HFFc6 (cell line): ENCODE results near the gene NTN1. TPM values are rescaled to one million over a fixed set of nuclear protein-coding genes. Genes with fewer than 3 reads are reported as not detected.

Experiments used
- DNase-seq: peaks from one replicate; pipeline ENCODE4 v3.0.0-alpha.2; 2018
- H3K27ac Mint-ChIP-seq: 2 replicates; pipeline ENCODE4 v1.8.0; 2020; ENCODE audit warnings: mild to moderate bottlenecking, mixed read lengths
- H3K27me3 Mint-ChIP-seq: 2 replicates; pipeline ENCODE4 v1.8.0; 2021; ENCODE audit warnings: mild to moderate bottlenecking, moderate library complexity, mixed read lengths; ENCODE audit not compliant: insufficient read depth
- H3K36me3 Mint-ChIP-seq: 2 replicates; pipeline ENCODE4 v1.8.0; 2021; ENCODE audit warnings: low read depth, mixed read lengths
- H3K4me1 Mint-ChIP-seq: 2 replicates; pipeline ENCODE4 v1.8.0; 2020; ENCODE audit warnings: low read depth, mixed read lengths
- H3K4me3 Mint-ChIP-seq: 2 replicates; pipeline ENCODE4 v1.8.0; 2020; ENCODE audit warnings: mild to moderate bottlenecking, moderate library complexity, mixed read lengths
- H3K9me3 Mint-ChIP-seq: 2 replicates; pipeline ENCODE4 v1.8.0; 2020; ENCODE audit warnings: mild to moderate bottlenecking, mixed read lengths
- CTCF ChIP-seq: fragments of 200-600 bp; sonication (generic); IDR thresholded peaks from 2 replicates; pipeline ENCODE4 v1.5.0; 2021; ENCODE audit warnings: antibody characterized with exemption, mild to moderate bottlenecking
- total RNA-seq, 6 experiments: library from RNA; stranded (reverse); fragmentation: NEBNext Ultra II Directional; extraction: Animal tissue kit (Norgen Biotek cat#: 25700); gene quantifications; 2 replicates in 1 of 6; 3 replicates in 5 of 6; pipeline ENCODE4 v1.2.3, GENCODE V29; 2021

The NTN1 gene
- total RNA-seq, 6 experiments from 2014 or later: not detected

DNA sequence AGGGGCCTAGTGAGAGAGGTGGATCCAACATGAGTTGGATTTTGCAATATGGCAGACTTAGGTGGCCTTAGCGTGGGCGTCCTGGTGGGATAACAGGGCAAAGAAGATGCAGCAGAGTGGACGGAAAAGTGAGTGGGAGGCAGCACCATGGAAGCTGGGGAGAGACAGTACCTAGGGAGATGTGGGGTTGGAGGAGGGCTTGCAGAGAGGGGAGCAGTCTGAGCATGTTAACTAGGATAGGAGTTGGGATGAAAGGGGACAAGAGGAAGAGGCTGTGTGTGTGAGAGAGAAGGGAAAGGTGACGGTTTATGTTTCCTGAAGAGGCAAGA is 120.1 kb downstream of the NTN1 start:
- Mint-ChIP-seq H3K27ac (no peak overlapping the region), H3K9me3 (peaks cover 14% of the 10 kb centered on the region; the same call in 1 of the 2 replicates), H3K4me1 (no peaks in the 10 kb centered on the region), H3K4me3 (no peak overlapping the region), H3K27me3 (peaks cover 6% of the 10 kb centered on the region), H3K36me3 (no peaks in the 10 kb centered on the region)
- TF ChIP-seq CTCF: no peak
- DNase-seq: no peak

DNA sequence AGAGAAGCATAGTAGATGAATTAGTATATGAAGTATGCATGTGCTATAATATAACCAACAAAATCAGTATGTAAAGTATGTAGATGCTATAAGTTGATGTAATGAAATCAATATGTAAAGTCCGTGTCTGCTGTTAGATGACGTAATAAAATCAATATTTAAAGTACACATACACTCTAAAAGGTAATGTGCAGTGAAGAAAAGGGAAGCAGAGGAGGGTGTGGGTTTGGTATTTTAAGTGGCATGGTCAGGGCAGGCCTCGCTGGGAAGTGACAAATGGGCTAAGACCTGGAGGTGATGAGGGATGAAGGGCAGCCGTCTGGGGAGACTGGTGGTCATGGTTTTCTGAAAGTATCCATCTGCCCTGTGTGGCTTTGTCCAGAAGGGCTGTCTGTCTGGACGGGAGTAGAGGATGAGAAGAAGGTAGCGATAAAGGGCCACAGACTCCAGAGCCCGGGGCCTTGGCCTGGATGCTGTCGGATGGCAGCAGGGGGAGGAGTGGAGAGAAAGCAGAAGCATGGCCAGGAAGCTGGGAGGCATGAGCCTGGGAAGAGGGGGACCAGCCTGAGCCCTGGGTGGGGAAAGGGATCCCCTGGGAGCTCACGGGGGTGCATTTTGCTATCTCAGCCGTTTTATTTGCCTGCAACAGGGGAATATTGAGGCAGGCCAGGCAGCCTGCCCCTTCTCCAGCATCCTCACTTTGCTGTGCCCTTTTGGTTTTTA is 121.6 kb downstream of the NTN1 start:
- DNase-seq: no peak
- peaks cover 8% of the 10 kb centered on the region for H3K9me3 Mint-ChIP-seq
- H3K36me3 Mint-ChIP-seq: 0 out of 2 replicates have a peak, but pooled peaks cover 2% of the 10 kb centered on the region

GRCh38 chr17:9144502-9145249 is 123.4 kb downstream of the NTN1 start:
- Mint-ChIP-seq H3K4me1 (no peaks in the 10 kb centered on the region), H3K4me3 (no peak overlapping the region), H3K36me3 (0 out of 2 replicates have a peak, but pooled peaks cover 8% of the 10 kb centered on the region), H3K9me3 (peaks cover 19% of the 10 kb centered on the region), H3K27ac (no peak overlapping the region), H3K27me3 (no peaks in the 10 kb centered on the region; the same call in 1 of the 2 replicates)
- TF ChIP-seq CTCF: no peak
- no peak for DNase-seq

More for the DNA sequence above, 121.6 kb downstream of the NTN1 start:
- no peak overlapping the region for H3K27ac Mint-ChIP-seq
- no peak overlapping the region for H3K4me3 Mint-ChIP-seq
- no peaks in the 10 kb centered on the region for H3K4me1 Mint-ChIP-seq
- peaks cover 3% of the 10 kb centered on the region; the same call in 1 of the 2 replicates for H3K27me3 Mint-ChIP-seq
- TF ChIP-seq CTCF: no peak

GRCh38 chr17:9146064-9146463 is 124.8 kb downstream of the NTN1 start:
- peaks cover 13% of the 10 kb centered on the region for H3K36me3 Mint-ChIP-seq
- no peak for TF ChIP-seq CTCF
- no peaks in the 10 kb centered on the region; the same call in 1 of the 2 replicates for H3K27me3 Mint-ChIP-seq
- H3K27ac Mint-ChIP-seq: no peak overlapping the region
- H3K4me1 Mint-ChIP-seq: peaks cover 5% of the 10 kb centered on the region; the same call in 1 of the 2 replicates
- H3K4me3 Mint-ChIP-seq: no peak overlapping the region
- DNase-seq: no peak
- peaks cover 25% of the 10 kb centered on the region for H3K9me3 Mint-ChIP-seq

DNA sequence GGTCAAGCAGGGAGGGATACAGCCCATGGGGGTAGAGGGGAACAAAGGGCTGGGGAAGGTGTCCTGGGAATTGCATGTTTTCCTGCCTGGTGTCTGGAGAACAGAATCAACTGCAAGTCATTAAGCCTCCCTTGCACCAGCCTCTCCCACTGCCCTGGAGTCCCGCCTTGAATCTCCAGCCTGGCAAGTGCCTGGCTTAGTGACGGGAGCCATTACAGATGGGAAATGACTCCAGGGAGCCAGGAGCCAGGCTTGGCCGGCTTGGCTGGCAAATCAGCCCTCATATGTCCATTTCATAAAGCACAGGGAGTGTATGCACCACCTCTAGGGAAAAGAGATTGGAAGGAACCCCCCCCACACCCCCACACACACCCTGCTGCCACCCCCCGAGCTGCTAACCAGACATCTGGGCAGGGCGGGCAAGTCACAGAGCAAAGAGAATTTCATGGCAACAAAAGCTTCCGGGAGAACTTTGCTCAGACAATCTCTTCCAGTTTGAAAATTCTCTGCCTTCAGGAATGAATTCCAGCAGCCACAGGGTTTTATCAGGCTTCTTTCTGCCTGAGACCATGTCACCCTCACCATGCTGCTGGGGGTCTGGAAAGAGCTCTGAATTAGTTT is 127.7 kb downstream of the NTN1 start:
- Mint-ChIP-seq H3K36me3 (peaks cover 18% of the 10 kb centered on the region), H3K27ac (no peak overlapping the region), H3K4me1 (peaks cover 5% of the 10 kb centered on the region; the same call in 1 of the 2 replicates), H3K4me3 (no peak overlapping the region), H3K9me3 (peaks cover 50% of the 10 kb centered on the region), H3K27me3 (no peaks in the 10 kb centered on the region; the same call in none of the 2 replicates)
- DNase-seq: no peak
- TF ChIP-seq CTCF: no peak
